HCT116 (cell line): ENCODE measurements around the gene DAPK1. TPM values are rescaled to one million over a fixed set of nuclear protein-coding genes. Genes with fewer than 3 reads are reported as not detected.

ENCODE experiments used
- ATAC-seq: fragments of 200-7000 bp; cut with Tn5 transposase; 2 replicates; pipeline ENCODE4 v1.9.1; 2020; ENCODE audit warnings: mild to moderate bottlenecking, moderate library complexity
- BruUV-seq: library from RNA; stranded (reverse); fragments of 400-500 nt; replicated peaks from 2 replicates; lab custom pipeline; 2021; lab: Mats Ljungman, UMichigan
- CTCF ChIA-PET: fragments of 300-600 bp; sonication (Branson Sonifier 250); formaldehyde crosslinking; loops from one replicate; lab custom pipeline; 2021; ENCODE audit warnings: antibody characterized with exemption; lab: Charles Lee
- POLR2A ChIA-PET: fragments of 300-600, 350-600 bp; sonication (Branson Sonifier 250); formaldehyde crosslinking; loops from one replicate; lab custom pipeline; 2021; ENCODE audit warnings: antibody characterized with exemption; lab: Charles Lee
- RAD21 ChIA-PET, 2 experiments: fragments of 300-600 bp; sonication (Branson Sonifier 250); formaldehyde crosslinking; loops; one replicate each; lab custom pipeline; 2023; ENCODE audit warnings: low total read pairs in 2 of 2; ENCODE audit not compliant: uncharacterized antibody in 2 of 2, unreplicated experiment in 2 of 2, low non-redundant PET in 1 of 2; lab: Charles Lee
- DNase-seq: peaks from one replicate; pipeline ENCODE4 v3.0.0-alpha.2; 2010; ENCODE audit warnings: low read depth, low spot score
- H2AFZ ChIP-seq: fragments of 200-600 bp; shearing (Covaris generic), sonication (generic); 2 replicates; pipeline ENCODE4 v1.6.1; 2017; ENCODE audit warnings: low read depth, mixed run types, mixed read lengths, antibody characterized with exemption, low read length; ENCODE audit not compliant: poor library complexity, severe bottlenecking
- H3K27ac ChIP-seq: 2 replicates; pipeline ENCODE4 v1.5.1; 2012; ENCODE audit warnings: low read depth, low read length
- H3K27me3 ChIP-seq: fragments of 200-600 bp; sonication (generic); 2 replicates; pipeline ENCODE4 v1.6.1; 2016; ENCODE audit warnings: mixed run types, low read length, mixed read lengths; ENCODE audit not compliant: insufficient read depth
- H3K36me3 ChIP-seq, 2 experiments: fragments of 200-500 bp in 1 of 2; fragments of 200-600 bp in 1 of 2; sonication (Bioruptor generic) in 1 of 2; sonication (generic) in 1 of 2; 2 replicates each; pipeline versions ENCODE4 v1.5.1 to v1.6.1; 2014 to 2016; ENCODE audit warnings: low read length in 2 of 2, inconsistent platforms in 1 of 2, mixed read lengths in 1 of 2, mixed run types in 1 of 2; ENCODE audit not compliant: insufficient read depth in 2 of 2, control insufficient read depth in 1 of 2
- H3K4me1 ChIP-seq, 2 experiments: fragments of 200-600 bp in 1 of 2; sonication (generic) in 1 of 2; 2 replicates each; pipeline versions ENCODE4 v1.5.1 to v1.6.1; 2012 to 2017; ENCODE audit warnings: low read length in 2 of 2, inconsistent platforms in 1 of 2, mild to moderate bottlenecking in 1 of 2, mixed read lengths in 1 of 2, mixed run types in 1 of 2, moderate library complexity in 1 of 2; ENCODE audit not compliant: insufficient read depth in 2 of 2, control insufficient read depth in 1 of 2
- H3K4me2 ChIP-seq: fragments of 200-600 bp; sonication (generic); 2 replicates; pipeline ENCODE4 v1.6.1; 2017; ENCODE audit warnings: mixed run types, low read length, mixed read lengths
- H3K4me3 ChIP-seq, 2 experiments: fragments of 200-600 bp in 1 of 2; sonication (generic) in 1 of 2; replicated peaks in 1 of 2; 2 replicates each; pipeline ENCODE4 v1.5.1; 2011 to 2016; ENCODE audit warnings: low read length in 2 of 2, control low read depth in 1 of 2, low read depth in 1 of 2, mild to moderate bottlenecking in 1 of 2, mixed read lengths in 1 of 2, mixed run types in 1 of 2
- H3K79me2 ChIP-seq: fragments of 200-600 bp; sonication (generic); 2 replicates; pipeline ENCODE4 v1.6.1; 2017; ENCODE audit warnings: mild to moderate bottlenecking, mixed run types, low read length, moderate library complexity, mixed read lengths; ENCODE audit not compliant: insufficient read depth
- H3K9ac ChIP-seq: fragments of 200-600 bp; sonication (generic); 2 replicates; pipeline ENCODE4 v1.6.1; 2016; ENCODE audit warnings: low read length, mixed read lengths
- H3K9me2 ChIP-seq: fragments of 200-600 bp; sonication (generic), shearing (Covaris generic); 2 replicates; pipeline ENCODE4 v1.6.1; 2017; ENCODE audit warnings: mixed run types, mild to moderate bottlenecking, moderate library complexity; ENCODE audit not compliant: insufficient read depth
- H3K9me3 ChIP-seq, 2 experiments: fragments of 200-500 bp in 1 of 2; fragments of 200-600 bp in 1 of 2; sonication (Bioruptor generic) in 1 of 2; sonication (generic) in 1 of 2; 2 replicates each; pipeline ENCODE4 v1.6.1; 2014 to 2017; ENCODE audit warnings: low read length in 2 of 2, mixed read lengths in 2 of 2, inconsistent platforms in 1 of 2, low read depth in 1 of 2, mild to moderate bottlenecking in 1 of 2, mixed run types in 1 of 2, moderate library complexity in 1 of 2; ENCODE audit not compliant: control insufficient read depth in 1 of 2, insufficient read depth in 1 of 2
- H4K20me1 ChIP-seq: fragments of 200-600 bp; sonication (generic), shearing (Covaris generic); 2 replicates; pipeline ENCODE4 v1.6.1; 2017; ENCODE audit warnings: mixed run types, mild to moderate bottlenecking, moderate library complexity; ENCODE audit not compliant: insufficient read depth
- CBX3 ChIP-seq: IDR thresholded peaks from 2 replicates; pipeline ENCODE4 v1.6.1; 2012; ENCODE audit warnings: low read depth
- CEBPB ChIP-seq: IDR thresholded peaks from 2 replicates; pipeline ENCODE4 v1.6.1; 2012; ENCODE audit warnings: low read depth
- EGR1 ChIP-seq: IDR thresholded peaks from 2 replicates; pipeline ENCODE4 v1.6.1; 2012; ENCODE audit warnings: low read depth
- ELF1 ChIP-seq: IDR thresholded peaks from 2 replicates; pipeline ENCODE4 v1.6.1; 2012; ENCODE audit warnings: low read depth, borderline replicate concordance
- EZH2phosphoT487 ChIP-seq: fragments of 200-600 bp; IDR thresholded peaks from 2 replicates; pipeline ENCODE4 v1.6.1; 2018; ENCODE audit warnings: antibody characterized with exemption, borderline replicate concordance
- JUND ChIP-seq: IDR thresholded peaks from 2 replicates; pipeline ENCODE4 v1.6.1; 2012
- MAX ChIP-seq: IDR thresholded peaks from 2 replicates; pipeline ENCODE4 v1.6.1; 2012
- POLR2A ChIP-seq: IDR thresholded peaks from 2 replicates; pipeline ENCODE4 v1.7.0; 2011; ENCODE audit warnings: borderline replicate concordance; ENCODE audit not compliant: insufficient read depth, insufficient read length; ENCODE audit errors: extremely low read depth
- RAD21 ChIP-seq: IDR thresholded peaks from 2 replicates; pipeline ENCODE4 v1.6.1; 2012; ENCODE audit warnings: low read depth, mild to moderate bottlenecking
- SIN3A ChIP-seq: IDR thresholded peaks from 2 replicates; pipeline ENCODE4 v1.6.1; 2012; ENCODE audit warnings: low read depth
- SRF ChIP-seq: IDR thresholded peaks from 2 replicates; pipeline ENCODE4 v1.6.1; 2012; ENCODE audit warnings: low read depth
- ZBTB33 ChIP-seq: IDR thresholded peaks from 2 replicates; pipeline ENCODE4 v1.6.1; 2011; ENCODE audit warnings: mild to moderate bottlenecking, low read length, moderate library complexity; ENCODE audit not compliant: insufficient replicate concordance; ENCODE audit errors: extremely low read depth
- ZNF274 ChIP-seq: fragments of 200-500 bp; sonication (Bioruptor generic); IDR thresholded peaks from 2 replicates; pipeline ENCODE4 v1.6.1; 2014; ENCODE audit warnings: mild to moderate bottlenecking, low read depth, low read length, inconsistent platforms
- intact Hi-C: fragments of 100-400 bp; cut with micrococcal nuclease; formaldehyde crosslinking; loops from 2 replicates; pipeline ENCODE4 v1.10.0; 2022
- total RNA-seq: library from RNA; stranded (reverse); gene quantifications from one replicate; pipeline ENCODE4 v1.2.1, GENCODE V29; 2021; ENCODE audit not compliant: unreplicated experiment
- TF ChIP-seq, protein P1 (sequence below): IDR thresholded peaks from 2 replicates; pipeline ENCODE4 v1.6.1; 2012; ENCODE audit warnings: low read depth
- TF ChIP-seq, protein P2 (sequence below), 3 experiments: fragments of 200-600 bp in 1 of 3; sonication (generic) in 1 of 3; IDR thresholded peaks in 2 of 3; conservative IDR thresholded peaks in 1 of 3; 2 replicates each; pipeline ENCODE4 v1.5.1; 2012 to 2017; ENCODE audit warnings: low read depth in 2 of 3, low read length in 2 of 3, antibody characterized with exemption in 1 of 3, borderline replicate concordance in 1 of 3, control low read depth in 1 of 3, mild to moderate bottlenecking in 1 of 3, mixed read lengths in 1 of 3, mixed run types in 1 of 3, moderate library complexity in 1 of 3; ENCODE audit not compliant: insufficient read depth in 1 of 3

DAPK1 gene
- total RNA-seq, 1 experiment from 2014 or later, result 5.6 TPM

DNA sequence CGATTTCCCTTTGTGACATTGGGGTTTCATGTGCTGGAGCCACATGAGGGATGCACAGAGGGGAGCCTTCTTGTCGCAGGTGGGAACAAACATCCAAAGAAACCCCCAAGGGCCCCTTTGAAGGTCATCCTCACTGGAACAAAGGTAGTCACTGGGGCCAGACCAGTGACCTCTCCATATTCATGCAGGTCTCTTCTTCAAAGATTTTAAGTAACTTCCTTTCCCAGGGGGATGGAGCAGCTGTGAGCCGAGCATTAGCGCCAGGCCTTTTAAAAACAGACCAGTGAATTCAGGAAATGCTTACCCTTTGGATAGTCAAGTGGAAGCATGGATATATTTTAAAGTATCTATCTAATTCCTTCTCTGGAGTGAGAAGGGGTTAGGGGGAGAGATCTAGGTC lies 33.0 kb downstream of the DAPK1 start:
- DNase-seq (no peak), ATAC-seq (no peak)
- intact Hi-C loops, result no loop called here
- Histone ChIP-seq H3K27ac (no peak overlapping the region), H2AFZ (no peak overlapping the region), H3K36me3 (no peaks in the 10 kb centered on the region), H3K79me2 (no peaks in the 10 kb centered on the region), H3K4me2 (no peak overlapping the region), H4K20me1 (no peaks in the 10 kb centered on the region; the same call in 1 of the 2 replicates), H3K9ac (no peak overlapping the region), H3K9me2 (no peaks in the 10 kb centered on the region), H3K9me3 (no peaks in the 10 kb centered on the region), H3K4me3 (no peak overlapping the region), H3K4me1 (no peaks in the 10 kb centered on the region), H3K27me3 (no peaks in the 10 kb centered on the region)
- POLR2A ChIA-PET, result no interaction called here
- no peak for TF ChIP-seq JUND
- TF ChIP-seq ZNF274, result no peak
- TF ChIP-seq CBX3, result no peak
- no peak for TF ChIP-seq SIN3A
- TF ChIP-seq EZH2phosphoT487, result no peak
- TF ChIP-seq RAD21, result no peak
- TF ChIP-seq ZBTB33, result no peak
- TF ChIP-seq CEBPB, result no peak
- TF ChIP-seq ELF1, result no peak
- no peak for TF ChIP-seq MAX
- TF ChIP-seq, protein P1, sequence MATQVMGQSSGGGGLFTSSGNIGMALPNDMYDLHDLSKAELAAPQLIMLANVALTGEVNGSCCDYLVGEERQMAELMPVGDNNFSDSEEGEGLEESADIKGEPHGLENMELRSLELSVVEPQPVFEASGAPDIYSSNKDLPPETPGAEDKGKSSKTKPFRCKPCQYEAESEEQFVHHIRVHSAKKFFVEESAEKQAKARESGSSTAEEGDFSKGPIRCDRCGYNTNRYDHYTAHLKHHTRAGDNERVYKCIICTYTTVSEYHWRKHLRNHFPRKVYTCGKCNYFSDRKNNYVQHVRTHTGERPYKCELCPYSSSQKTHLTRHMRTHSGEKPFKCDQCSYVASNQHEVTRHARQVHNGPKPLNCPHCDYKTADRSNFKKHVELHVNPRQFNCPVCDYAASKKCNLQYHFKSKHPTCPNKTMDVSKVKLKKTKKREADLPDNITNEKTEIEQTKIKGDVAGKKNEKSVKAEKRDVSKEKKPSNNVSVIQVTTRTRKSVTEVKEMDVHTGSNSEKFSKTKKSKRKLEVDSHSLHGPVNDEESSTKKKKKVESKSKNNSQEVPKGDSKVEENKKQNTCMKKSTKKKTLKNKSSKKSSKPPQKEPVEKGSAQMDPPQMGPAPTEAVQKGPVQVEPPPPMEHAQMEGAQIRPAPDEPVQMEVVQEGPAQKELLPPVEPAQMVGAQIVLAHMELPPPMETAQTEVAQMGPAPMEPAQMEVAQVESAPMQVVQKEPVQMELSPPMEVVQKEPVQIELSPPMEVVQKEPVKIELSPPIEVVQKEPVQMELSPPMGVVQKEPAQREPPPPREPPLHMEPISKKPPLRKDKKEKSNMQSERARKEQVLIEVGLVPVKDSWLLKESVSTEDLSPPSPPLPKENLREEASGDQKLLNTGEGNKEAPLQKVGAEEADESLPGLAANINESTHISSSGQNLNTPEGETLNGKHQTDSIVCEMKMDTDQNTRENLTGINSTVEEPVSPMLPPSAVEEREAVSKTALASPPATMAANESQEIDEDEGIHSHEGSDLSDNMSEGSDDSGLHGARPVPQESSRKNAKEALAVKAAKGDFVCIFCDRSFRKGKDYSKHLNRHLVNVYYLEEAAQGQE, result no peak
- TF ChIP-seq EGR1, result no peak
- TF ChIP-seq POLR2A, result no peak
- TF ChIP-seq, protein P2, sequence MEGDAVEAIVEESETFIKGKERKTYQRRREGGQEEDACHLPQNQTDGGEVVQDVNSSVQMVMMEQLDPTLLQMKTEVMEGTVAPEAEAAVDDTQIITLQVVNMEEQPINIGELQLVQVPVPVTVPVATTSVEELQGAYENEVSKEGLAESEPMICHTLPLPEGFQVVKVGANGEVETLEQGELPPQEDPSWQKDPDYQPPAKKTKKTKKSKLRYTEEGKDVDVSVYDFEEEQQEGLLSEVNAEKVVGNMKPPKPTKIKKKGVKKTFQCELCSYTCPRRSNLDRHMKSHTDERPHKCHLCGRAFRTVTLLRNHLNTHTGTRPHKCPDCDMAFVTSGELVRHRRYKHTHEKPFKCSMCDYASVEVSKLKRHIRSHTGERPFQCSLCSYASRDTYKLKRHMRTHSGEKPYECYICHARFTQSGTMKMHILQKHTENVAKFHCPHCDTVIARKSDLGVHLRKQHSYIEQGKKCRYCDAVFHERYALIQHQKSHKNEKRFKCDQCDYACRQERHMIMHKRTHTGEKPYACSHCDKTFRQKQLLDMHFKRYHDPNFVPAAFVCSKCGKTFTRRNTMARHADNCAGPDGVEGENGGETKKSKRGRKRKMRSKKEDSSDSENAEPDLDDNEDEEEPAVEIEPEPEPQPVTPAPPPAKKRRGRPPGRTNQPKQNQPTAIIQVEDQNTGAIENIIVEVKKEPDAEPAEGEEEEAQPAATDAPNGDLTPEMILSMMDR (IDR thresholded peaks at IDR 0.05 in 2 of 3, conservative IDR thresholded peaks at IDR 0.05 in 1 of 3; ENCODE audit: borderline replicate concordance in 1 of 3, insufficient read depth in 1 of 3, low read depth in 2 of 3, low read length in 2 of 3), result no peak
- TF ChIP-seq SRF, result no peak
- RAD21 ChIA-PET, result no interaction called here
- no TSS peak for BruUV-seq
- CTCF ChIA-PET, result no interaction called here
